SKM-1 (cell line): ENCODE results near the gene RBM28.

Experiments used
- DNase-seq: peaks from one replicate; lab custom pipeline; 2025; ENCODE audit not compliant: unreplicated experiment; lab: John Stamatoyannopoulos, UW

RBM28 gene

GRCh38 chr7:128343554-128344430, at the start of gene RBM28:
TSS of gene RBM28 (minus strand) at chr7:128343908. CDS start at chr7:128343793, 115 bp downstream.
- peak; percentile 85 for DNase-seq

DNA sequence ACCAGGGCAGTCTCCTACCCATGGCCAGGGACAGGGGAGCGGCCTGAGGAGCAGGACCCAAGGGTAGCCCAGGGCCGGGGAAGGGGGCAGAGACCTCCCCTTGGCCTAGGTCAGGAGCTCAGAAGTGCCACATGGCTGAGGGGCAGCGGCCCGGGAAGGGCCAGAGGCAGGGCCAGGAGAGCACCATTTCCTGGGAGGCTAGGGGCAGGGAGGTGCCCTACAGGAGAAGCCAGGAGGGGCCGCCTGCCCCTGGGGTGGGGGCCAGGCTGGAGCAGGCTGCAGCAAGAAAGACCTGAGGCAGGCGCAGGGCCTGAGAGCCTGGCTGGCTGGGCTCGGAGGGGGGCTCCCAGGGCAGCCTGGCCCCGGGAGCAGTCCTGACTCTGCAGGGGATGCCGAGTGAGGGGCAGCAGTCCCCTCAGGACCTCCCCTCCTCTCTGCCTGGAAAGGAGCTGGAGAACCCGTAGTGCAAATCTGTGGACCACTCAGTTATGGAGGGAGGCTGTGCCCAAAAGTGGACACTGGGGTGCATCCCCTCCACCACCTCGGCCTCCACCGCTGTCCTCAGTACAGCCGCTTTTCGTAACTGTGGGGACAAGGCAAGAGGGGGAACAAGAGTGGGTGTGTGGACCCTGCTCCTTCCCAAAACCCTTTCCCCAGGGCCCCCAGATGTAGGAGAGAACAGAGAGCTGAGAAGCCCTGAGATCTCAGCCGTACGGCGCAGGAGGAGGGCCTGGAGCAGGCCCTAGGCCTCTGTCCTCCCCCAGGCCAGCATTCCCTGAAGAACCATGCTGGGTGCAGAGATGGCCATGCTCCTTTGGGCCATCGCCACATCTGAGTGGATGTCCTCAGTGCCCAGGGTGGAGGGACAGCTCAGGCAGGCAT, 49.0 kb upstream of the RBM28 start:
- DNase-seq: no peak

DNA sequence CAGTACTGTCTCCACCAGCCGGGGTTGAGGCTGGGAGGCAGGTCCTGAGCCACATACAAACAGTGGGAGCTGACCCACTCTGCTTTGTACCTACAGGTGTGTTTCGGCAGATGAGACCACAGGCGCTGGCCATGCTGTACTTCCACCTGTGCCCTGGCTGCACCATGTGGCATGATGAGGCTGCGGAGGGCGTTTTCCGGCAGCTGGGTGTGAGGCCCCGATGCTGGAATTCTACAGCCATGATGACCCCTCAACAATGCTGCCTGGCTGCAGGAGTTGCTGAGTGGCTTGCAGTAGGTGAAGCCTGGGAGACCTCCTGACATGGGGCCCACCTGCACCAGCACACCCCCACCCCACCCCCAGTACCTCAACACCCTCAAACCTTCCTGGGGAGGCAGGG, 48.1 kb upstream of the RBM28 start:
- DNase-seq: no peak

DNA sequence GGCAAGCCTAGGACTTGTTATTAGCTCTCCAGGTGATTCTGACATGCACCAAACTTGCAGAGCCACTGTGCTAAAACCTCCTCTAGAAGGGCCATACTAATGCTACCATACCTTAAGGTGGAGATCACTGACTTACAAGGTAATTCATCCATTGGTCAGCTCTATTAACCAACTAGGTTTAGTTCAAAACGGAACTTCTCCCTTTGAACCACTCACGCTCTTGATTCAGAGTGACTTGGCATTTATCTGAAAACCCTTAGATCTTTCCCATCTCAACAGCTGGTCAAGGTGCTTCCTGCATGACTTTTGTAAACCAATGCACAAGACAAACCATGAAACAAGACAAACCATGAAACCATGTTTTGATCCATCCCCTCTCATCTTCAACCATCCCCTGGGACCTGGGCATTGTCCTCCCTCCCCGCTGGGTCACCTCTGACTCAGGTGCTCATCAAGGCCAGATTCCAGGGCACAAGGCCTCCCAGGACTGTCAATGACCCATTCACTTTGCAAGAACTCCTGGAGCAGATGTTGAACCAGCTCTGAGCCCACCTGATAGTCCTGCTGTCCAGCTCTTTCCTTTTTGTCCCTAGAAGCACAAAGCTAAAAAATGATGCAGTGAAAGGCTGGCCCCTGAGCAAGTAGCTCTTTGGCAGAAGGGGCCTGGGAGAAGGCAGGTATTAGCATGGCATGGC, 47.3 kb upstream of the RBM28 start:
- DNase-seq: no peak

DNA sequence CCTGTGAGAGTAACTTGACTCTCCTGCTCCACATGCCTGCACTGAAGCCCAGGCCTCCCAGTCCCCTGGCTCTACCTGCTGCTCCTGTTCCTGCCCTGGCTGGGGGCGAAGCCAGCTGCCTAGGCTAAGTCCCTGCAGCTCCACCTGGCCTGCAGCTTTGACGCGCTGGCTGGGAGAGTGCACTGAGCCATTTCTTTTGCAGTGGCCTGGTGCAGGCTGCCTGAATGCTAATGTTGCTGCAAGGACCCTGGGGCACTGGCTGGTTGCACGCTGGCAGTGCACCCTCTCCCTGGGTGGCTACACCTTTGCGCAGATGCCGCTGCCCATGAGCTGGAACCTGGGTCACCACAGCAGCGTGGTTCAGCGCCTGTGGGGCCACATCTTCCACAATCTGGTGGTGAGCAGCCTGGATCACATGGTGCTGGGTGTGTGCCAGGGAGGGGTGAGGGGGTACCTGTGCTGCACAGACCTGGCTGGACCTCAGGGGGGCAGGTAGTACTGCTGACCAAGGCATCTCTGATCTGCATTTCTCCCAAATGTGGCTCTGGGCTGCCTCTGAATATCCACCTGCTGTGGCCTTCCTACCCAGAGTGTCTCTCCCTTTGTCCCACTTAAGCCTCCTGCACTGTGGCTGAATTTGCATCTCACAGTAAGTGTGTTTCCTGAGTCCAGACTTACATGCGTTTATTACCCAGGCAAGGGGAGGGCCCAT, 46.1 kb upstream of the RBM28 start:
- no peak for DNase-seq

GRCh38 chr7:128389085-128389617, 45.4 kb upstream of the RBM28 start:
- no peak for DNase-seq

GRCh38 chr7:128388145-128388485, 44.4 kb upstream of the RBM28 start:
- DNase-seq: no peak

DNA sequence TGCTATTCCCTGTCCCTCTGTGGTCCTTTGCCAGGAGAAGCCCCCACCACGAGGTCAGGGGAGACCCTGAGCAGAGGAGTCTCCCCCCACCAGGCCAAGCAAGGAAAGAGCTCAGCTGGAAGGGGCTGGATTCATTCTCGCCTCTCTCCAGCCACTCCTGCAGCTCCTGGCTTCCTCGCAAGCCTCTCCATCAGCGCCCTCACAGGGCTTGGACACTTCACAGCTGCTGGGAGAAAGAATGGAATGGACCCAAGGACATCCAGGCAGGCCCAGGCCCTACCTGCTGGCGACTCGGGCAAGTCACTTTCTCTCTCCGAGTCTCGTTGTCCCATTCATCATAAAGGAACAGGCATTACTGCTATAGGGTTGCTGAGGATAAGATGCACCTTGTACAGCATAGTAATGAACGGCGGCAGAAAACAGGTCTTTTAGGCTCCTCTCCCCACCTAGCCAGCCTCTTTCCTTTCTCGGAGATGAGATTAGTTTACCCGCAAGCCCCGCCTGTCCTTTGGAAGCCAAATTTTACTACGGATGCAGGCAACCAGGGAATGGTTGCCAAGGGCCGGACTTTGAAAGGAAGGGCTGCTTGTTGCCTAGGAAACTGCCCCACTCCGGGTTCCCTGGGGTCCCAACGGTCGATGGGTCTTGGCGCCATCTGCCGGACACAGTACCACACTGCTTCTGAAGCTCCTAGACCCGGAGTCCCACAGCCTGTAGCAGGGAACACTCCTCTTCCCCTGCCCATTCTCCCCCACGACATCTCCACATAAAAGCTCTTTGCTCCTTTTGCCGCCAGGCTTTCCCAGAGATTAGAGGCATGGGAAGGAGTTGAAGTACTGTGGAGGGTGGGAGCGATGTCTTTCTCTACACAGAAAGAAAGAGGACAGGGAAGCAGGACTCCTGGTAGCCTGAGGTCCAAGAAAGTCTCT, 43.8 kb upstream of the RBM28 start:
- DNase-seq: peak; percentile 58

DNA sequence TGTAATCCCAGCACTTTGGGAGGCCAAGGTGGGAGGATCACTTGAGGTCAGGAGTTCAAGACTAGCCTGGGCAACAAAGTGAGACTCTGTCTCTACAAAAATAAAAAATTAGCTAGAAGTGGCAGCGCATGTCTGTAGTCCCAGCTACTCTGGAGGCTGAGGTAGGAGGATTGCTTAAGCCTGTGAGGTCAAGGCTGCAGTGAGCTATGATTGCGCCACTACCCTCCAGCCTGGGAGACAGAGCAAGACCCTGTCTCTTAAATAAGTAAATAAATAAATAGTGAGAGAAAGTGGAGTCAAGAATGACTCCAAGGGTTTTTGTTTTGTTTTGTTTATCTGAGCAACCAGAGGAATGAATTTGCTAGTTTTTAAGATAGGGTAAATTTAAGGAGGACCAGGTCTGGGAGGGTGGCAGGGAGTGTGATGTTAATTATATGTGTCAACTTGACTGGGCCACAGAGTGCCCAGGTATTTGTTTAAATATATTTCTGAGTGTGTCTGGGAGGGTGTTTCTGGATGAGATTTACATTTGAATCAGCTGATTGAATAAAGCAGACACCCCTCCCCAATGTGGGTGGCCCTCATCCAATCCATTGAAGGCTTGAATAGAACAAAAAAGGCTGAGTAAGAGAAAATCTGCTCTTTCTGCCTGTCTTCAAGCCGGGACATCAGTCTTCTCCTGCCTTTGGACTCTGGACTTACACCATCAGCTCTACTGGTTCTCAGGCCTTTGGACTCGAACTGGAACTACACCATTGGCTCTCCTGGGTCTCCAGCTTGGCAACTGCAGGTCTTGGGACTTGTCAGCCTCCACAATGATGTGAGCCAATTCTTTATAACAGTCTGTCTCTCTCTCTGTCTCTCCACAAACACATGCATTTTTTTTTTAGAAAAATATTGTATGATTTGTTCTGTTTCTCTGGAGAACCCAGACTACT, 42.5 kb upstream of the RBM28 start:
- DNase-seq: no peak

DNA sequence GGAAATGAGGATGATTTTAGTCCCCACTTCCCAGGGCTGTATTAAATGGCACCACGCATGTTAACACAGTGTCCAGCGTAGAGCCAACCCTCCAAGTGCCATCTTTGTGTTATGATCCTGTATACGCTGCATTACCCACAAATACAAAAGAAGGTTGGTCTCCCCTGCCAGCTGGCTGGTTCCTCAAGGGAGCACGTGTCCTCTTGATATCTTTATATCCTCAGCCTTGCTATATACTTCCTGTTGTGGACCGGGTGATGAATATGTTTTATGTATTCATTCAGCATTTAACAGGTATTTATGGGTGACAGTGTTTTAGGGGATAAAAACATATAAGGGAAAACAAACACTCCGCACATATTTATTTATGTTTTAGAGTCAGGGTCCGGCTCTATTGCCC, 41.0 kb upstream of the RBM28 start:
- DNase-seq: no peak

- no peak for DNase-seq
Observed at GRCh38 chr7:128383776-128384175, 40.1 kb upstream of the RBM28 start.

DNA sequence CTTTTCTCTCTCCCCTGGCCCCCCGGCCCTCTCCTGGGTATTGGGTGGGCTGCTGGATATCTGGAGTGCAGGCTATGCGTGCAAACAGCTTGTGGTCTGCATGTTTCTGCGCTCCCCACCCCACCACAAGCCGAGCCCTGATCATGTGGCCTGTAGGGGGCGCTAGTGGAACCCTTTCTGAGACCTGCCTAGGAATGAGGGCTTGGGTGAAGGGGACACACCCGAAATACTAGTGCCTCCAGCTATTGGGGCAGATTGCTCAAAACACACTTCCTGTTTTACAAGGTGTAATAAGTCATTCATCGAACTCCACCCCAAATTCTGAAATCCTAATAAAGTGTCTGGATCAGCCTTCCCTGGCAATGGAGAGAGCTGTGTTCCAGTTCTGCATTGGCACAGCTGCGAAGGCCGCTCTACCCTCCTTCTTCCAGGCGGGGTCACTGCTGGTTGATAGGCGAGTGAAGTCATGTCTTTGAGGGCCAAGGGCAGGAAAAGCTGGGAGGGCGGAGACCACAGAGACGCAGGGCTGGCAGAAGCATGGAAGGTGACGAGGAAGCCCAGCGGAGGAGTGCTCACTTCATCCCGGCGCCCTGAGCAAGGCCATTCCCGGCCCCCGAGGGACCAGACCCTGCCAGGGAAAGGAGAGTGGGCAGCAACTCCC, 37.6 kb upstream of the RBM28 start:
- peak; percentile 54 for DNase-seq

DNA sequence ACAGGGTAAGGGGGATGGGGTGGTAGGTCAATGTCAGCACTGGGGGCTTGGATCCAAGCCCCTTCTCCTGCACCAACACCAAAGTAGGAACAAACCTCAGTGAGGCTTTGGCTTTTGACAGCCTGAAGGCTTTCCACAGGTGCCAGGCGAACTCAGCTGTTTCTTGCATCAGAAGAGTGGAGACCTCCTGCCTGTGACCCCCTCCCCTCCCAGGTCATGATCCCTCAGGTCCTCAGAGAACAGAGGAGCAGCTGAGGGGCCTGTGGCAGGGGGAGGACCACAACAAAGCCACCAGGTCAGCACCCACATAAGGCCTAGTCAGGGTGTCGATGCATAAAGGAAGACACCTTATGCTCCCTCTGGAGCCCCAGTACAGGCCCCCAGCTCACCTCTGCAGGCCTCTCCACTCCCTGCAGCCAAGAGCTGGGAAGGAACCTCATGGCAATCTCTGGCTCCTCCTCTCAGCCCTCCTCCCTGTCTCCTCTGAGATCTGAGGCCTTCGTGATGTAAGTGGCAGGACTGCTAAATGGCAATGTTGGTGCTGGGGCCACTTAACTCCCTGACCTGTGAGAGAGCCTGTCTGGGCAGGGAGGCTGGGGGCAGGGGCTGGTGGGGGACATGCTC, 36.9 kb upstream of the RBM28 start:
- no peak for DNase-seq

DNA sequence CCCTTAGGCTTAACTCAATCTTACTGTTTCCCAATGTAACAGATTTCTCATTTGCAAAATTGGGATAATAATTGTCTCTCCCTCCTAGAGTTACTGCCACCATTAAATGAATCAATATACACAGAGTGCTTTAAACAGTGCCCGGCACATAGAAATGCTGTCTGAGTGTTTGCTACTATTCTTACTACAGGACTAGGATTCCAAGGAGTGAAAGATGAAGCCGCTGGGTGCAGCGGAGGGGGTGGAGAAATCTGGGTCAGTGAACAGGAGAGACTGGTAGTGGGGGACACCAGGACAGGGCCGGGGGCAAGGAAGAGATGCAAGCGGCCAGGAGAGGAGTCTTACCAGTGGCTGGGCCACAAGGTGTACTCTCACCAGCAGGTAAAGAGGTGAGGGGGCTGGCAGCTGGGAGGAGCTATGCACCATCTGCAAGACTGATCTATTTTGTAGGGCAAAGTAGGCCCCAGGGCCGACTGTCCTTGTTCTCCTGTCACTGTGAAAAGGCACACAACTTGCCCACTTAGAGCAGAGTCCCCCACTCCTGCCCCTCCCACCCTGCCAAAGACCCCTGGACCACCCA, 36.3 kb upstream of the RBM28 start:
- DNase-seq: no peak

- DNase-seq: peak; percentile 39
Observed at GRCh38 chr7:128378637-128379036, 34.9 kb upstream of the RBM28 start.

DNA sequence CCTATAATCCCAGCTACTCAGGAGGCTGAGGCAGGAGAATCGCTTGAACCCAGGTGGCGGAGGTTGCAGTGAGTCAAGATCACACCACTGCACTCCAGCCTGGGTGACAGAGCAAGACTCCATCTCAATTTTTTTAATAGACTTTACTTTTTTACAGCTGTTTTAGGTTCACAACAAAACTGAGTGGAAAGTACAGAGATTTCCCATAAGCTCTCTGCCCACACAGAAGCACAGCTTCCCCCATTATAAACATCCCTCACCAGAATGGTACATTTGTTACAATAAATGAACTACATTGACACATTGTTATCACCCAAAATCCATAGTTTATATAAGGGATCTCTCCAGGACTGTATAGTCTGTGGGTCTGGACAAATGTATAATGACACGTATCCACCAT, 32.4 kb upstream of the RBM28 start:
- no peak for DNase-seq

DNA sequence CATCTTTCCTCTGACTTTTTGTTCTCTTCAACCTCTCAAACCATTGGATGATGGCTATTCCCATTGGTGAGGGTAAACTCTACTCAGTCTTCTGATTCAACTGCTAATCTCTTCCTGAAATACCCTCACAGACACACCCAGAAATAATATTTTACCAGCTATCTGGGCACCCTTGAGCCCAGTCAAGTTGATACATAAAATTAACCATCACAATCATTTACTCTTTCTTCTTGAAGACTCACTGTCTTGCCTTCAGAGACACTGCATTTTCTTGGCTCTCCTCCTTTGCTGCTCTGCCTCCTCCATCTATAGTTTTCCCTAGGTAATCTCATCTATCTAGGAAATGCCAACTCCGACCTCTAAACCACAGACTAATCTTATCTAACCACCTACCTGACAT, 30.3 kb upstream of the RBM28 start:
- DNase-seq: no peak
